HG02798 (cell line): ENCODE results near the gene FBN1.

Experiments used
- ATAC-seq: cut with Tn5 transposase; IDR thresholded peaks from one replicate; pipeline ENCODE4 v1.9.1; 2021; ENCODE audit warnings: mild to moderate bottlenecking; ENCODE audit not compliant: unreplicated experiment, poor library complexity

The FBN1 gene

GRCh38 chr15:48478581-48478980 lies 166.9 kb downstream of the FBN1 start:
- ATAC-seq, result no peak

GRCh38 chr15:48477795-48478360 lies 167.6 kb downstream of the FBN1 start:
- no peak for ATAC-seq

DNA sequence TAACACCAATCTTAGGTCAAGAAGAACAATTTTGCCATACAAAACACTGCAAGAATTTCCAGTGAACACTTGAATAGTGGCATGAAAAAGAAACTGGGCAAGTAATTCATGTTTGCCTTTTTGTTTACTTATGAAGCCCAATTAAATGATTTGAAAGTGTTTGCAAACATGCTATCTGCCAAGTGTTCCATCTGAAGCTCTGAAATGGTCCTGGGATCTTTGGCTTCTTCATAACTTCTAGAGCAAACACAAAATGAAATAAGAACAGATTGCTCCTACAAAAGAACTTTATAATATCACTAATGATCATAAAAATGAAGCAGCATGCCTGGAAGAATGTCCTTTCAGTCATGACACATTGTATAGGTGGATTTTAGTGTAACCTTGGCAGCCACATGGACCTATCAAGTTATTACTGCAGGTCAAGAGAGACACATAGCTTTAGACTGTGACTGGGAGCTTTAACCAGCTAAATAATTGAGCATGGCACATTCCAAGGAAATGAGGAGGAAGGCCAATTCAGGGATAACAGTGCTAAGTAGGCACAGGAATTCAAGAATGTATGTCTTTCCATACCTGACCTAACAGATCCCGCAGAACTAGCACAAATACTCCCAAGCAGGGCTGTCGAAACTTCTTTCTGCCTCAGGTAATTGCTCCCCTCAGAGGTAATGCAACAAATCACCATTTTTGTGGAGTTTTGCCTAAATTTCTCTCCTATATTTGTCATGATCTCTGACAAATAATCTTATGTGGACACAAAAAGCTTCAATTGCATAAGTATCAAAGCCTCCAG lies 169.7 kb downstream of the FBN1 start:
- ATAC-seq, result no peak

DNA sequence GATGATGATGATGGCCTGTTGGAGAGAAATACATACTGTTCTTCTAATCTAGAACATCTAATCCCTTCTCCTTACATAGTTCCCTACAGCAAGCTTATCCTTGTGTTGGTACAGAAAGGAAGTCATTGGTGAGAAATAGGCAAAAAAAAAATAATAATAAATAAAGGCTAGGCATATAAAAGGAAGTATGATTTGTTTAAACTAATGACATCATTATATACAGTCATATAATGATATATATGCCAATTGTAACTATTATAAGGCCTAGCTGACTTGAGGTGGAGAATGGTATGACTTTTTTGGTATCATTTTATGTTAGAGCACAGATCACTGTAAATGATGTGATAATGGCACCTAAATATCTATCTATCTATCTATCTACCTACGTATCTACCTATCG lies 171.8 kb downstream of the FBN1 start:
- no peak for ATAC-seq

- no peak for ATAC-seq
Observed at GRCh38 chr15:48472756-48473155, 172.8 kb downstream of the FBN1 start.

DNA sequence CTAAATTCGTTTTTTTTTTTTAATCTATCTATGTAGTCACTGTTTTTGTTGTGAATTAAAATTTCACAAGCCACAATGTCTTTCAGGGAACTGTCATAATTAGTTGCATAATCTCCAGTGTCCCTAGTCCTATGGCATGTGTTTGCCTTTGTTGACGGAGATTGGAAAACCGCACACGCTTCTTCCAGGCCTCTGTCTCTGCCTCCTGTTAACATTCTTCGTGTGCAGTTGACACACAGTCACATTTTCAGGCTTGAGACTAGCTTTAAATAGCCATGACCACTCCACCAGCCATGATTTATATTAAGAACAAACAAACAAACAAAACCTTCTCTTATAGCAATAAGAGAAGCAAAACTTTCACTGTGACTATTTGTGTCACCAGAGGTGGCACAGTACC lies 174.4 kb downstream of the FBN1 start:
- ATAC-seq, result no peak

- ATAC-seq, result no peak
Observed at GRCh38 chr15:48470096-48470495, 175.4 kb downstream of the FBN1 start.

DNA sequence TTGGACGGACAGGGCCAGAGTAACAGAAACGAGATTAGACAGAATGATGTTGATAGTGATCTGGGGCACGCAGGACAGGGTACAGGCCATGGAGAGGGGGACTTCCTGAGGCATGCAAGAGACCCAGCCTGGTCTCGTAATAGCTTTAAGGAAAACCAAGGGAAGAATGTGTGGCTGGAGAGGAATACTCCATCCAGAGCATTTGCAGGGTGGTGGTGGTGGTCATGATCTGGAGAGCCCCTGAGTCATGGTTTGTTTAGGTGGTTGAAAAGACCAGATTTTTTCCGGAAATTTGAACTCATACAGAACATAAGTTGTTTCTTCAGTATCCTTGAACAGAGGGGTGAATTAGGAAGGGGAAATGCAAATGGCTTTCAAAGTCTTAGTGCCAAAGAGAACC lies 175.8 kb downstream of the FBN1 start:
- no peak for ATAC-seq

GRCh38 chr15:48469271-48469670 lies 176.2 kb downstream of the FBN1 start:
- ATAC-seq, result no peak

DNA sequence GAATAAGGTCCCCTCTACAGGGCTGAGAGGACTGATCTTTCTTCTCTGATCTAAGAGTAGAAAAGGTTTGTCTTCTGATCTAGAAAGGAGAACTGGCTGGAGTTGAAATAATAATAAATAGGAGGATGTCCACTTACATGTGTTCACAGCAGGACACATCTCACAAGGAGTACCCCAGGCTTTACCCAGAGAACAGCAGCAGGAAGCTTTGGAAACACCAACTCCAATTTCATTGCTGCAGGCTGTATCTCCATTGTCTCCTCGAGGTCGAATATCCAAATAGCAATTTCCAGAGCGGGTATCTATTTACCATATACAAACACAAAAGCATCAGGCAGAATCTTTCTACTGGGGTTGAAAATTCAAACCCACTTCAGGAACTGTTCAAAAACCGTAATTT lies 177.7 kb downstream of the FBN1 start:
- no peak for ATAC-seq

GRCh38 chr15:48466820-48467219 lies 178.7 kb downstream of the FBN1 start:
- no peak for ATAC-seq

DNA sequence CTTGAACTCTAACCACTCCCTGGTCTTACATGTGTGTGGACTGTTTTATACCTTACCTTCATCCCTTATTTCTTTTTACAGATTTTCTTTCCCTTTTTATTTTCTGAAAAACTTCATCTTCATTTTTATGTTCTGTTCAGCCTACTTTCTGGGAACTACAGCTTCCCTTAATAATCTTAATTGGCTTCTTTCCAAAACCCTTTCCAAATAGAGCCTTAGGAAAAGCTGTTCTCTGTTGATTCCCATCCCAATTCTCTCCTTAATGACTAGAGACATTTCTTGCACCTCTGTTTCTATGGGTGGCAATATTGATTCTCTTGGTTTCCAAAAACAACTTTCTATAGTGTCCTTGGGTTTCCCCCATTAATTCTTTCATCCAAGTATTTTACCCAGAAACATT lies 179.4 kb downstream of the FBN1 start:
- ATAC-seq, result no peak

DNA sequence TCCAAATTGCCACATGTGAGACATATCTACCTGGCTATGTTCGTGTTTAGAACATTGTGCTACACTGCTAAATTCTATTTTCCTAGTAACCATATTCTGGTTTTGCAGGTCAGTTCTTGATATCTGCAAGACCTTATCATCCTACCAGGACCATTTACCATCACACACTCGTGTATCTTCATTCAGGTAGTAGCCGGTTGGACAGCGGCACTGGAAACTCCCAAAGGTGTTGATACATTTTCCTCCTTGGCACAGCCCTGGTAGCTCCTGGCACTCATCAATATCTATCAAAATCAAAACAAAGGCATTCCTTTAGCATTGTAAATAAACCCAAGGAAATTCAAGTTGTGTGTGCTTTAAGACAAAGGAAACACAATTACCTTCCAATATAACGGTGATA lies 180.1 kb downstream of the FBN1 start:
- no peak for ATAC-seq

GRCh38 chr15:48463366-48463880 lies 182.1 kb downstream of the FBN1 start:
- no peak for ATAC-seq

DNA sequence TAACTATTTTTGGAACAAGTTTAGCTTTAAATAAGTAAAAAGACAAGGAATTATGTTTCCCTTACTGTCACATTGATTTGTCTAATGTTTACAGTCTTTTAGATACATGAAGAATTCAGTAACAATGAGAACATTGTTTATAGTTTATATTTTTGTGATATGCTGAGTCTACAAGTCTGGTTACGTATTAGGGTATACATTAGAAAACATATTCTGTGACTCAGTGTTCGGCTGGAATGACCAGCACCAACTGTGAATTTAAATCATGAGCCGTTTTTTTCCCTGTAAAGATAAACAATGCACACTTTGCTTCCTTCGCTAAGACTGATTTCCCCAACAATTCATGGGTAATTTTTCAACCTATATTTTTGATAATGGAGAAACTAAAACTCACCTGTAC lies 182.8 kb downstream of the FBN1 start:
- no peak for ATAC-seq

DNA sequence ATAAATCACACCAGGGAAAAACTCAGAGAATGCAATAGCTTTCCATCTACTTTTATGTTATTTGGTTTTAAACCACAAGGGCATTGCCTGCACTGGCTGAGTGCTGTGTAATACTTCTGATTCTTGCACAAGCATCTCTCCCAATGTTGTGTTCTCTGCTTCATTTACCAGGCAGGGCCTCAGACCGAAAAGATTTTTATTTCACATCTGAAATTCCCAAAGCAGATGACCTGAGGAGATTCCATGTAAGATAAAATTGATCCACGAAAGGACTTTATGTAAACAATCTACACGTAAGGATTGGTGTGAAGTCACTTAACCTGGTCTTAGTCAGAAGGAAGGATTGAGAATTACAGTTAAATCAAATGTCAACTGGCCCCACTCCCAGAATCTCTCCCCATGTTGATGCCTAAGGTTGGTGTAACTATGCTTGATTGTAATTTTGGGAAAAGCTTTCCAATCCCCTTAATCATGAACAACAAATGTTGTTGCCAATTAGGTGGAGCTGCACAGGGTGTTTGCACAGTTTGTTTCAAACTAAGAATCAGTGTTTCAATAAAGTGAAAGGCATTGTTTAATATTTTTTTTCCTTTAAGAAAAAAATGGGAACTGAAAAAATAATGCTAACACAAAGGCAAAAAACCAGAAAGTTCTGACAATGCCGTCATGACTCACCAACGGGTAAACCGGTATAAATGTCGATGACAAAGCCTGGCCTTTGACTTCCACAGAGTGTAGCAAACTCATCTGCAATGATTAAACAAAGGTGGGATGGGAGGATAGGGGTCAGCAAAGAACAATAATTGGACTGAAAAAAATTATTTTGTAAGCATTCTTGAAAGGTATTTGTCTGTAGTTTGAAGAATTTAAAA lies 185.7 kb downstream of the FBN1 start:
- ATAC-seq, result no peak

DNA sequence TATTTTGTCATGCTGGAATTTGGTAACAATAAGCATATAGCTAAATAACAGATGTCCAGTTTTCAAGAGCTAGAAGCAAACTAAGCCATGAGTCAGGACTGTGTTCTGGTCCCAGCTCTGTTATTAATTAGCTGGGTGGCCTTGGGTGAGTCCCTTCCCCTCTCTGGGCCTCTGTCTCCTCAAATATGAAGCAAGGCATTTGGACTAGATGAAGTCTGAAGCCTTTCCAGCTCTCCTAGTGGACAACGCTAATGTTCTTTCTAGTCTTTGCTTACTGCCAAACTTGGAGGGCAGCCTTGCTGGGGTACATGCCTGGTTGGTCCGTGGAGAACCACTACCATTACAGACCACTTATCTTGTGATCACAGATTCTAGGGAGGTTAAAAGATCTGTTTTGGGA lies 186.6 kb downstream of the FBN1 start:
- ATAC-seq, result no peak

DNA sequence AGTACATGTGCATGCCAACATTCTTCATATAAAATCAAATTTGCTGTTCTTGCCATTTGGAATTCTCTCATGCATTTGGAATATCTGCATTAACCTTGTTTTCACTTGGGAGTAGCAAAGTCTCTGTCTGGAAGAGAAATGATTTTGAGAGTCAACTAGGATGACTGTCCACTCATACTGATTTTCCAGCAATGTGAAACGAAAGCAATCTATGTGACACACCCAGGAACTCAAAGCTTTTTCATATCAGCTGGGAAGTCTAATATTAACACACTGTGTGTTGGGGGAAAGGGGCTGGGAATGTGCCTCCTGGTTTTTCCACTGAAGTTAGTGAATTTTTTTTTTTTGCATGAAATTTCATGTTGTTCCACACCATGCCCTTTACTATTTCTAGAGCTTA lies 189.4 kb downstream of the FBN1 start:
- ATAC-seq, result no peak

DNA sequence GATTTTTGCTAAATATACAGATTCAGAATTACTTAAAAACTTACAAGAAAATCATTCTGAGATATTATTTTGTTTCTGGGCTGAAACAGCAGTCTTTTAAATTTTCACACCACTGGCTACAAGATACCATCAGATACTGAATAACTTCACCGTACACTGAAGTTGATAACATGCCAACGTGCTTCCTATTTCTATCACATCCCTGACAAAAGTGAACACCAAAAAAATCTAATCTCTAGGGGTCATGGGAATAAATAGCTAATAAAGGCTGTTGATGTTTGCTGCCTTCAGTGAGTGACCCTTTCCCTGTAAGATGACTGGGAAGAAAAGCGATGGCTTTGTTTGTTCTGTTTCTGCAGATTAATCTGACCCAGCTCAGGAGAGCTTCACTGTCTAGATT lies 193.8 kb downstream of the FBN1 start:
- no peak for ATAC-seq

- no peak for ATAC-seq
Observed at GRCh38 chr15:48451241-48451640, 194.3 kb downstream of the FBN1 start.

GRCh38 chr15:48449734-48450133 lies 195.8 kb downstream of the FBN1 start:
- ATAC-seq, result no peak
